ENCODE data around the gene SUSD4.
"Not testable (repeated sequence)": the region's sequence is repeated elsewhere in the genome, so short reads cannot be mapped to it uniquely, and the experiment has no call there.

Gene SUSD4

GRCh38 chr1:223253916-223254315 lies 110.1 kb downstream of the SUSD4 start:
- no peak for DNase-seq (ENCODE audit: low read depth)

GRCh38 chr1:223251387-223251786 lies 112.6 kb downstream of the SUSD4 start:
- DNase-seq (ENCODE audit: low read depth): not testable (repeated sequence)

GRCh38 chr1:223250632-223251015 lies 113.4 kb downstream of the SUSD4 start:
- DNase-seq (ENCODE audit: low read depth): no peak

- peak; percentile 12 for DNase-seq (ENCODE audit: low read depth)
Observed at GRCh38 chr1:223249854-223250631, 113.9 kb downstream of the SUSD4 start.

GRCh38 chr1:223248770-223249140 lies 115.2 kb downstream of the SUSD4 start:
- DNase-seq (ENCODE audit: low read depth): no peak

GRCh38 chr1:223248001-223248769 lies 115.8 kb downstream of the SUSD4 start:
- DNase-seq (ENCODE audit: low read depth): no peak

- no peak for DNase-seq (ENCODE audit: low read depth)
Observed at GRCh38 chr1:223246476-223247112, 117.4 kb downstream of the SUSD4 start.

- DNase-seq (ENCODE audit: low read depth): no peak
Observed at GRCh38 chr1:223245983-223246382, 118.0 kb downstream of the SUSD4 start.

GRCh38 chr1:223245411-223245810 lies 118.6 kb downstream of the SUSD4 start:
- DNase-seq (ENCODE audit: low read depth): no peak

GRCh38 chr1:223244366-223245103 lies 119.4 kb downstream of the SUSD4 start:
- DNase-seq (ENCODE audit: low read depth): no peak

GRCh38 chr1:223243441-223244050 lies 120.4 kb downstream of the SUSD4 start:
- no peak for DNase-seq (ENCODE audit: low read depth)

- no peak for DNase-seq (ENCODE audit: low read depth)
Observed at GRCh38 chr1:223242971-223243370, 121.0 kb downstream of the SUSD4 start.

GRCh38 chr1:223242382-223242955 lies 121.5 kb downstream of the SUSD4 start:
- no peak for DNase-seq (ENCODE audit: low read depth)

GRCh38 chr1:223240122-223240521 lies 123.9 kb downstream of the SUSD4 start:
- DNase-seq (ENCODE audit: low read depth): no peak

- no peak for DNase-seq (ENCODE audit: low read depth)
Observed at GRCh38 chr1:223235091-223235490, 128.9 kb downstream of the SUSD4 start.

- no peak for DNase-seq (ENCODE audit: low read depth)
Observed at GRCh38 chr1:223234534-223234933, 129.4 kb downstream of the SUSD4 start.

- DNase-seq (ENCODE audit: low read depth): no peak
Observed at GRCh38 chr1:223234170-223234514, 129.8 kb downstream of the SUSD4 start.

GRCh38 chr1:223233410-223234169 lies 130.4 kb downstream of the SUSD4 start:
- peak; percentile 76 for DNase-seq (ENCODE audit: low read depth)

- DNase-seq (ENCODE audit: low read depth): no peak
Observed at GRCh38 chr1:223233019-223233409, 131.0 kb downstream of the SUSD4 start.

GRCh38 chr1:223231581-223231980 lies 132.4 kb downstream of the SUSD4 start:
- DNase-seq (ENCODE audit: low read depth): no peak
